Hepatocyte (in vitro differentiated cells): Measurements from ENCODE around the gene ARL6IP5. TPM values are rescaled to one million over a fixed set of nuclear protein-coding genes. Genes with fewer than 3 reads are reported as not detected.

Experiments used
- DNase-seq: peaks from one replicate; pipeline ENCODE4 v3.0.0-alpha.2; 2016; ENCODE audit warnings: low spot score
- H2AFZ ChIP-seq: fragments of 200-600 bp; sonication (generic); 2 replicates; pipeline ENCODE4 v1.6.0; 2016; ENCODE audit warnings: antibody characterized with exemption, mild to moderate bottlenecking
- H3K27ac ChIP-seq: fragments of 200-600 bp; sonication (generic); 2 replicates; pipeline ENCODE4 v1.5.1; 2016; ENCODE audit warnings: mild to moderate bottlenecking
- H3K27me3 ChIP-seq: fragments of 200-600 bp; sonication (generic); 2 replicates; pipeline ENCODE4 v1.6.1; 2016
- H3K36me3 ChIP-seq: fragments of 200-600 bp; sonication (generic); replicated peaks from 2 replicates; pipeline ENCODE4 v1.5.1; 2016; ENCODE audit warnings: low read depth; ENCODE audit not compliant: insufficient read depth
- H3K4me1 ChIP-seq: fragments of 200-600 bp; sonication (generic); 2 replicates; pipeline ENCODE4 v1.5.1; 2016; ENCODE audit warnings: mild to moderate bottlenecking, moderate library complexity; ENCODE audit not compliant: insufficient read depth
- H3K4me2 ChIP-seq: fragments of 200-600 bp; sonication (generic); 2 replicates; pipeline ENCODE4 v1.6.0; 2016
- H3K4me3 ChIP-seq: fragments of 200-600 bp; sonication (generic); 2 replicates; pipeline ENCODE4 v1.5.1; 2016; ENCODE audit warnings: mild to moderate bottlenecking
- H3K79me2 ChIP-seq: fragments of 200-600 bp; sonication (generic); 2 replicates; pipeline ENCODE4 v1.6.0; 2017; ENCODE audit warnings: mild to moderate bottlenecking
- H3K9me2 ChIP-seq: fragments of 200-600 bp; sonication (generic); replicated peaks from 2 replicates; pipeline ENCODE4 v1.6.0; 2017; ENCODE audit warnings: mild to moderate bottlenecking; ENCODE audit not compliant: insufficient read depth
- H3K9me3 ChIP-seq: fragments of 200-600 bp; sonication (generic); 2 replicates; pipeline ENCODE4 v1.5.1; 2016; ENCODE audit warnings: low read depth, mild to moderate bottlenecking
- H4K20me1 ChIP-seq: fragments of 200-600 bp; sonication (generic); 2 replicates; pipeline ENCODE4 v1.6.0; 2016; ENCODE audit warnings: mild to moderate bottlenecking; ENCODE audit not compliant: insufficient read depth, poor library complexity, severe bottlenecking
- EZH2 ChIP-seq: fragments of 200-600 bp; sonication (generic); IDR thresholded peaks from 2 replicates; pipeline ENCODE4 v1.6.1; 2016; ENCODE audit warnings: antibody characterized with exemption, mild to moderate bottlenecking, borderline replicate concordance
- EZH2phosphoT487 ChIP-seq: fragments of 200-600 bp; sonication (generic); IDR thresholded peaks from one replicate; pipeline ENCODE4 v1.6.1; 2018; ENCODE audit warnings: antibody characterized with exemption, mild to moderate bottlenecking, low read depth, moderate library complexity; ENCODE audit not compliant: unreplicated experiment, severe bottlenecking
- whole genome bisulfite sequencing: methylation state at CpG from one replicate; pipeline ENCODE4 v1.1.6; 2016; ENCODE audit warnings: low lambda C conversion rate; ENCODE audit errors: missing lambda C conversion rate; 5-methylcytosine and 5-hydroxymethylcytosine counted together
- microRNA counts: library from miRNA; unstranded; fragments of <30 nt; microRNA quantifications from one replicate; lab custom pipeline; 2017
- microRNA-seq: library from miRNA; unstranded; fragments of <30 nt; microRNA quantifications from one replicate; pipeline ENCODE4, GENCODE V29; 2017
- polyA plus RNA-seq: library from polyadenylated mRNA; unstranded; fragments of >200 nt; fragmentation: Nextera tagmentation; extraction: Ambion mirVana; gene quantifications from 2 replicates; pipeline ENCODE4 v1.2.1, GENCODE V29; 2016
- small RNA-seq: library from RNA; depleted of rRNA; stranded (forward); fragments of <200 nt; gene quantifications from one replicate; pipeline ENCODE3, GENCODE V24; 2014
- total RNA-seq: library from RNA; depleted of rRNA; stranded (reverse); fragments of >200 nt; gene quantifications from 2 replicates; pipeline ENCODE4 v1.2.3, GENCODE V29; 2014
- TF ChIP-seq, protein P1 (sequence below): fragments of 200-600 bp; sonication (generic); IDR thresholded peaks from 2 replicates; pipeline ENCODE4 v1.5.1; 2016; ENCODE audit warnings: antibody characterized with exemption, mild to moderate bottlenecking; ENCODE audit not compliant: poor library complexity

Gene ARL6IP5
- total and polyA plus RNA-seq, 2 experiments from 2014 or later = 72.2 to 103 TPM

DNA sequence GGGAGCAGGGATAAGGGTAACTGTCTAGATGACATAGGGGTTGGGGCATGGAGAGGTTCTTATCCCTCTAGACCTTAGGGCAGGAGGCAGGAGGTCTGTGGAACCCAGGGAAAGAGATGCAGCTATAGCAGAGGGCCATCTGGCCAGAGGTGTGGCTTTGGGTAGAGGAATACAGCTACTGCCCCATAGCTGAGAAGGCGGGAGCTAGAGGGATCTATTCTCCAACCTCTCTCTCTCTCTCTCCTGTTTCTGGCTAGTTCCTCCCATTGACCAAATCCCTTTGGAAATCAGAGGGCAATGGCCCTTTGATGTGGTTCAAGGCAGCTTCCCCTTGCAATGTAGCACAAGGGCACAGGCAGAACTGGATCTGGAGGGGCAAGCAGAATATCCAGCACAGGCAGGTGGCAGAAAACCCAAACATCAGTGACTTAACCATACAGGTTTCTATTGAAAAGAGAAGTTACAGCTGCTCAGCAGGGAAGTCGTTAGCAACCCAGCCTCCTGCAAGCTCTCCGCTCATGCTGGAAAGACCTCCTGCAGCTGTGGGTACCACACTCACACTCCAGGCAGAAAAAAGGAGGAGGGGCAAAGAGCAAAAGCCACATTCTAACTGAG is 60.0 kb downstream of the ARL6IP5 start:
- Histone ChIP-seq H3K4me1 (no peaks in the 10 kb centered on the region), H3K27me3 (no peaks in the 10 kb centered on the region), H3K36me3 (no peaks in the 10 kb centered on the region), H3K4me2 (no peak overlapping the region), H3K4me3 (no peak overlapping the region), H2AFZ (no peak overlapping the region), H3K9me3 (no peaks in the 10 kb centered on the region), H3K27ac (no peak overlapping the region), H3K79me2 (no peaks in the 10 kb centered on the region), H4K20me1 (no peaks in the 10 kb centered on the region), H3K9me2 (no peaks in the 10 kb centered on the region)
- no peak for TF ChIP-seq EZH2
- TF ChIP-seq EZH2phosphoT487 = no peak
- TF ChIP-seq, protein P1, sequence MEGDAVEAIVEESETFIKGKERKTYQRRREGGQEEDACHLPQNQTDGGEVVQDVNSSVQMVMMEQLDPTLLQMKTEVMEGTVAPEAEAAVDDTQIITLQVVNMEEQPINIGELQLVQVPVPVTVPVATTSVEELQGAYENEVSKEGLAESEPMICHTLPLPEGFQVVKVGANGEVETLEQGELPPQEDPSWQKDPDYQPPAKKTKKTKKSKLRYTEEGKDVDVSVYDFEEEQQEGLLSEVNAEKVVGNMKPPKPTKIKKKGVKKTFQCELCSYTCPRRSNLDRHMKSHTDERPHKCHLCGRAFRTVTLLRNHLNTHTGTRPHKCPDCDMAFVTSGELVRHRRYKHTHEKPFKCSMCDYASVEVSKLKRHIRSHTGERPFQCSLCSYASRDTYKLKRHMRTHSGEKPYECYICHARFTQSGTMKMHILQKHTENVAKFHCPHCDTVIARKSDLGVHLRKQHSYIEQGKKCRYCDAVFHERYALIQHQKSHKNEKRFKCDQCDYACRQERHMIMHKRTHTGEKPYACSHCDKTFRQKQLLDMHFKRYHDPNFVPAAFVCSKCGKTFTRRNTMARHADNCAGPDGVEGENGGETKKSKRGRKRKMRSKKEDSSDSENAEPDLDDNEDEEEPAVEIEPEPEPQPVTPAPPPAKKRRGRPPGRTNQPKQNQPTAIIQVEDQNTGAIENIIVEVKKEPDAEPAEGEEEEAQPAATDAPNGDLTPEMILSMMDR = no peak
- no peak for DNase-seq
- 68% methylated on average over 3 of the region's 3 CpGs for WGBS

DNA sequence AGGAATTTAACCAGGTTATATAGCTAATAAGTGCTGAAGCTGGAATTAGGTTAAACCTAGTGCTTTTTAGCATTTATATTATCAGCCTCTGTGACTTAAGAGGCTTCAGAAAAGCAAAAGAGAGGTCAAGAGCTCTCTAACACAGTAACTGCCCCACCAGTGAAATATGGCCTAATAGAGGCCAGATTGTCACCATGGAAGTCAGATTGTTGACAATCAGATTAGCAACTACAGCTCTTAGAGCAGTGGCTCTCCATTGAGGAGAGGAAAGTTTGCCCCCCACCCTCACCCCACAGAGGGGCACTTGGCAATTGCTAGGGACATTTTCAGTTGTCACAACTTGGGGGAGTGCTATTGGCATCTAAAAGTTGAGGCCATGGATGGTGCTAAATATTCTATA is 61.0 kb downstream of the ARL6IP5 start:
- Histone ChIP-seq H3K9me2 (no peaks in the 10 kb centered on the region), H3K27me3 (no peaks in the 10 kb centered on the region)

DNA sequence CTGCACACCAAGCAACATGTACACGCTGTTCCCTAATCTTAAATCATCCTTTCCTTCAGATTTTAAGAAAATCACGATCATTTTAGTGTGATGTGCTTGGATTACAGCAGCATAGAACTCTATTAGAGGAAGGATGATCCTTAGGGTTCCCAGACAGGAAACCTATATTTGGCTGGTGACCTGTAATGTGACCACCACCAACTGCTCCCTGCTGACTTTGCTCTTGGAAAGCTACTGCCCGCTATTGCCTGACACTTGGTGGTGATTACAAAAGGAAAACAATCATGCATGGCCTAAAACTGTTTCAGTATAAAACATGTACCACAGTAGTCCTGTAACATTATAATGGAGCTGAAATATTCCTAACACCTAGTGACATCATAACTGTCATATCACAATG is 64.8 kb downstream of the ARL6IP5 start:
- Histone ChIP-seq H3K27ac (no peak overlapping the region), H3K79me2 (no peaks in the 10 kb centered on the region), H3K36me3 (no peaks in the 10 kb centered on the region), H3K4me2 (no peak overlapping the region), H3K27me3 (no peaks in the 10 kb centered on the region), H3K4me1 (no peaks in the 10 kb centered on the region), H4K20me1 (no peaks in the 10 kb centered on the region), H3K9me3 (no peaks in the 10 kb centered on the region), H2AFZ (no peak overlapping the region), H3K9me2 (no peaks in the 10 kb centered on the region), H3K4me3 (no peak overlapping the region)
- 92% methylated on average over 3 of the region's 3 CpGs for WGBS
- TF ChIP-seq EZH2 = no peak
- DNase-seq = no peak

More for the DNA sequence above, 61.0 kb downstream of the ARL6IP5 start:
- Histone ChIP-seq H3K4me1 (no peaks in the 10 kb centered on the region), H3K79me2 (no peaks in the 10 kb centered on the region), H3K4me3 (no peak overlapping the region), H3K36me3 (no peaks in the 10 kb centered on the region), H3K9me3 (no peaks in the 10 kb centered on the region), H3K27ac (no peak overlapping the region), H4K20me1 (no peaks in the 10 kb centered on the region), H2AFZ (no peak overlapping the region), H3K4me2 (no peak overlapping the region)
- TF ChIP-seq EZH2phosphoT487 (no peak), EZH2 (no peak)
- TF ChIP-seq, protein P1 = no peak
- no peak for DNase-seq

MicroRNAs within 50 kb of the gene (microRNA counts, 767-probe panel; counts per million panel counts)
- not detected for microRNA hsa-miR-3136-5p (lab: Ali Mortazavi, UCI)

Small RNA genes lying within 50 kb of the gene (microRNA-seq; reads per million reads assigned to microRNA genes)
- gene MIR3136 = not detected

Small RNA genes lying within 50 kb of the gene (small RNA-seq; reads per million reads assigned to genes)
- not detected for gene MIR3136

Other genes with a start within 250 kb of the ARL6IP5 start
- gene TAFA4, start 152.4 kb upstream of the ARL6IP5 start, total RNA-seq = 3.3 and 4.2 TPM in 2 replicates
- gene TAFA4, start 152.4 kb upstream of the ARL6IP5 start, polyA plus RNA-seq = 1.4 and 3.6 TPM in 2 replicates
- gene EOGT, start 71.3 kb upstream of the ARL6IP5 start, total RNA-seq = 15.3 and 19.0 TPM in 2 replicates
- 7.2 and 7.4 TPM in 2 replicates for gene EOGT, start 71.3 kb upstream of the ARL6IP5 start, polyA plus RNA-seq
- 32.0 and 39.6 TPM in 2 replicates for gene TMF1, start 32.6 kb upstream of the ARL6IP5 start, total RNA-seq
- 19.5 and 23.8 TPM in 2 replicates for gene TMF1, start 32.6 kb upstream of the ARL6IP5 start, polyA plus RNA-seq
- gene UBA3, start 4.6 kb upstream of the ARL6IP5 start, total RNA-seq = 59.4 and 59.8 TPM in 2 replicates
- gene UBA3, start 4.6 kb upstream of the ARL6IP5 start, polyA plus RNA-seq = 43.3 and 58.5 TPM in 2 replicates
- gene LMOD3, start 37.7 kb downstream of the ARL6IP5 start, total RNA-seq = not detected in 2 replicates
- gene LMOD3, start 37.7 kb downstream of the ARL6IP5 start, polyA plus RNA-seq = not detected in 2 replicates